Neural progenitor cell (in vitro differentiated cells): ENCODE results near the gene DMPK.

Experiments used
- EZH2 ChIP-seq: fragments of 200-600 bp; sonication (generic); IDR thresholded peaks from 2 replicates; pipeline ENCODE4 v1.6.1; 2017; ENCODE audit warnings: antibody characterized with exemption, mild to moderate bottlenecking, moderate library complexity
- EZH2phosphoT487 ChIP-seq: fragments of 200-600 bp; sonication (generic); IDR thresholded peaks from 2 replicates; pipeline ENCODE4 v1.6.1; 2017; ENCODE audit warnings: antibody characterized with exemption
- TF ChIP-seq, protein P1 (sequence below): fragments of 200-600 bp; sonication (generic); IDR thresholded peaks from 2 replicates; pipeline ENCODE4 v1.5.1; 2017; ENCODE audit warnings: antibody characterized with exemption, mild to moderate bottlenecking

DNA sequence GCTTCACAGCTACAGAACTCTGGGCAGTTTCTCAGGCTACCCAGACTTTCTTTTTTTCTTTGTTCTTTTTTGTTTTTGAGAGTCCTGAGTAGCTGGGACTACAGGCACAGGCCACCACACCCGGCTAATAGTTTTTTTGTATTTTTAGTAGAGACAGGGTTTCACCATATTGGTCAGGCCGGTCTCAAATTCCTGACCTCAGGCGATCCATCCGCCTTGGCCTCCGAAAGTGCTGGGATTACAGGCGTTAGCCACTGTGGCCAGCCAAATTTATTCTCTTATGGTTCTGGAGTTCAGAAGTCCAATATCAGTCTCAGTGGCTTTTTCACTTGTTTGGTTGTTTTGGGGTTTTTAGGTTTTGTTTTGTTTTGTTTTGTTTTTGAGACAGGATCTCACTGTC, 36.7 kb downstream of the DMPK start:
- TF ChIP-seq, protein P1, sequence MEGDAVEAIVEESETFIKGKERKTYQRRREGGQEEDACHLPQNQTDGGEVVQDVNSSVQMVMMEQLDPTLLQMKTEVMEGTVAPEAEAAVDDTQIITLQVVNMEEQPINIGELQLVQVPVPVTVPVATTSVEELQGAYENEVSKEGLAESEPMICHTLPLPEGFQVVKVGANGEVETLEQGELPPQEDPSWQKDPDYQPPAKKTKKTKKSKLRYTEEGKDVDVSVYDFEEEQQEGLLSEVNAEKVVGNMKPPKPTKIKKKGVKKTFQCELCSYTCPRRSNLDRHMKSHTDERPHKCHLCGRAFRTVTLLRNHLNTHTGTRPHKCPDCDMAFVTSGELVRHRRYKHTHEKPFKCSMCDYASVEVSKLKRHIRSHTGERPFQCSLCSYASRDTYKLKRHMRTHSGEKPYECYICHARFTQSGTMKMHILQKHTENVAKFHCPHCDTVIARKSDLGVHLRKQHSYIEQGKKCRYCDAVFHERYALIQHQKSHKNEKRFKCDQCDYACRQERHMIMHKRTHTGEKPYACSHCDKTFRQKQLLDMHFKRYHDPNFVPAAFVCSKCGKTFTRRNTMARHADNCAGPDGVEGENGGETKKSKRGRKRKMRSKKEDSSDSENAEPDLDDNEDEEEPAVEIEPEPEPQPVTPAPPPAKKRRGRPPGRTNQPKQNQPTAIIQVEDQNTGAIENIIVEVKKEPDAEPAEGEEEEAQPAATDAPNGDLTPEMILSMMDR = no peak
- no peak for TF ChIP-seq EZH2
- no peak for TF ChIP-seq EZH2phosphoT487
